Fibroblast of peridontal ligament (primary cell): ENCODE measurements around the gene MEFV.
"Not testable (repeated sequence)": the region's sequence is repeated elsewhere in the genome, so short reads cannot be mapped to it uniquely, and the experiment has no call there.

Source experiments
- DNase-seq: peaks from one replicate; pipeline ENCODE4 v3.0.0-alpha.2; 2010; ENCODE audit errors: extremely low read depth

The MEFV gene

DNA sequence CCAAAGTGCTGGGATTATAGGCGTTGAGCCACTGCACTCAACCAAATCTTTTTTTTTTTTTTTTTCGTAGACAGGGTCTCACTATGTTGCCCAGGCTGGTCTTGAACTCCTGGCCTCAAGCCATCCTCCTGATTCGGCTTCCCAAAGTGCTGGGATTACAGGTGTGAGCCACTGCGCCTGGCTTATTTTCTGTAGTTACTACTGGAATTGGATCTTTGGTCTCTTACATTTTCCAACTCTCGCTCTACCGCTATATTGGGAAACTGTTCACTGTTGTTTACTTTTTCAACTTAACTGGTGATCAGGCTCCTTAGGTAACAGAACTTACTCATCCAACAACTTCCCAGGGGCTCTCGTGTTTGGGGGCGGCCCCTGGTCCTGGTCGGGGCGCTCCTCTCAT is 35.6 kb downstream of the MEFV start:
- no peak for DNase-seq

DNA sequence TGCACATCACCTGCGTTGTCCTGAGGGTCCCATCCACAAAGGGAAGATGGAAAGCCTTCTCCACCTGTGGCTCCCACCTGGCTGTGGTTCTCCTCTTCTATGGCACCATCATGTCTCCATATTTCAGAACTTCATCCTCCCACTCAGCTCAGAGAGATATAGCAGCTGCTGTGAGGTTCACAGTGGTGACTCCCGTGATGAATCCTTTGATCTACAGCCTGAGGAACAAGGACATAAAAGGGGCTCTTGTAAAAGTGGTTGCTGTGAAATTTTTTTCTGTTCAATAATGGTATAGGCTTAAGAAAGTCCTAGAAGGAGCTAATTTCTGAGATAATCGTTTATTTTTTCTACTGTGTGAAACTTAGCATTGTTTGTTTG is 40.2 kb downstream of the MEFV start:
- no peak for DNase-seq

GRCh38 chr16:3215601-3216262 is 40.7 kb downstream of the MEFV start:
- no peak for DNase-seq

DNA sequence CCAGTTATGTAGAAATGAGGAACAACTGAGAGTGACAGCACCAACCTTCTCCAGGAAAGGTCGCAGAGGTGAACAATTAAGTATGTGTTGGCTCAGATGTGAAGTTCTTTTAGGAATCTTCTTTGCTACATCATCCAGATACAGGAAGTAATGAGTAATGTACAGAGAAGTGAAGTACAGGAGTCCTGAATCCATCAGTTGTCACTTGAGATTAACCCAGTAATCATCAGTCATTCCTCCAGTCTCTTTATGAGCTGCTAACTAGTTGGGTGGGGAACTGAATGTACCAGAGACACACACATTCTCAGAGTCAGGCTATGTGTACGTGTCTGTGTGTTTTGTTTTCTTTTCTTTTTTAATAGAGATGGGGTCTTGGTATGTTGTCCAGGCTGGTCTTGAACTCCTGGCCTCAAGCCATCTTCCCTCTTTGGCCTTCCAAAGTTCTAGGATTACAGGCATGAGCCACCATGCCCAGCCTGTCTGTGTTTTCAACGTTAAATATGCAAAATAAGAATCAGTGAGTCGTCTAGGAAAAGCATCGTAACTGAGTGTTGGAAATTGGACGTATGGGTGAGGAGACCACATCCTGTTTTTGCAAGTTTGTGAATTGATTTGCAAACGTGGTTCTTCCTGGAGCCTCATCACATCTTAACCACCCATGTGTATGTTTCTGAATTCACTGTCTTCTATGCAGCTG is 41.4 kb downstream of the MEFV start:
- DNase-seq: no peak

DNA sequence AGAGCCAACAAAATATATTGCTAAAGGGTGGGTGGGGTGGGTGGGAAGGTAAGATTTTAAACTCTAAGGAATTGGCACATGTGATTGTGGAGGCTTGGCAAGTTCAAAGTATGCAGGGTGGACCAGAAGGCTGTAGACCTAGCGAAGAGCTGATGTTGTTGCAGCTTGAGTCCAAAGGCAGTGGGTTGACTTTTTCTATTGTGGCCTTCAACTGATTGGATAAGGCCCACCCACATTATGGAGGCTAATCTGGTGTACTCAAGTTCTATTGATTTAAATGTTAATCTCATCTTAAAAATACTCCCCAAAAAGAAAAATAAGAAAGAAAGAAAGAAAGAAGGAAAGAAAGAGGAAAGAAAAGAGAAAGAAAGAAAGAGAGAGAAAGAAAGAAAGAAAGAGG is 43.9 kb downstream of the MEFV start:
- no peak for DNase-seq

DNA sequence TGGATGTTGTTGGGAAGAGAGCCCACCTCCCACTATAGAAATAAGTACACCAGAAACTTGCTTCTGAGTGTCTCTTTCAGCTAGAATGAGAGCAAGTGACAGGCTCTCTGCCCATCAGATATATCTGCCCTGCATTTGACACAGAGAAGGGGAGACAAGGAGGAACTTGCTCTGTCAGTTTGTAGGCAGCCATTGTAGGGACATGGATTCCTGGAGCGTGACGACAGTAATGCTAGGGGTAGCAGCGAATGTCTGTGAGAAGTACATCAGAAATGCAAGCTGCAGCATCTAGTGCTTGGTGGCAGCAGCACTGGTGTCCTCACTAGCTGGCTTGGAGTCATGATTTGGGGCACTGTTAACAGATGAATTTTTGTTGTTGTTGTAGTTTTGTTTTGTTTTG is 44.4 kb downstream of the MEFV start:
- no peak for DNase-seq

- DNase-seq: no peak
Measured at GRCh38 chr16:3207086-3207953, 49.1 kb downstream of the MEFV start.

DNA sequence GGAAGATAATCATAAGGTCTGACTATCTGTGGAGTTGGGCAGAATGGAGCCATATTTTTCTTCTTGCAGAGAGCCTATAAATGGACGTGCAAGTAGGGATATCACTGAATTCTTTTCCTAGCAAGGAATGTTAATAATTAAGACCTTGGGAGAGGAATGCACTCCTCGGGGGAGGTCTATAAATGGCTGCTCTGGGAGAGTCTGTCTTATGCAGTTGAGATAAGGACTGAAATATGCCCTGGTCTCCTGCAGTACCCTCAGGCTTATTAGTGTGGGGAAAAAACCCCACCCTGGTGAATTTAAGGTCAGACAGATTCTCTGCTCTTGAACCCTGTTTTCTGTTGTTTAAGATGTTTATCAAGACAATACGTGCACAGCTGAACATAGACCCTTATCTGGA is 50.5 kb downstream of the MEFV start:
- not testable (repeated sequence) for DNase-seq

GRCh38 chr16:3202903-3203539 is 53.4 kb downstream of the MEFV start:
- no peak for DNase-seq

DNA sequence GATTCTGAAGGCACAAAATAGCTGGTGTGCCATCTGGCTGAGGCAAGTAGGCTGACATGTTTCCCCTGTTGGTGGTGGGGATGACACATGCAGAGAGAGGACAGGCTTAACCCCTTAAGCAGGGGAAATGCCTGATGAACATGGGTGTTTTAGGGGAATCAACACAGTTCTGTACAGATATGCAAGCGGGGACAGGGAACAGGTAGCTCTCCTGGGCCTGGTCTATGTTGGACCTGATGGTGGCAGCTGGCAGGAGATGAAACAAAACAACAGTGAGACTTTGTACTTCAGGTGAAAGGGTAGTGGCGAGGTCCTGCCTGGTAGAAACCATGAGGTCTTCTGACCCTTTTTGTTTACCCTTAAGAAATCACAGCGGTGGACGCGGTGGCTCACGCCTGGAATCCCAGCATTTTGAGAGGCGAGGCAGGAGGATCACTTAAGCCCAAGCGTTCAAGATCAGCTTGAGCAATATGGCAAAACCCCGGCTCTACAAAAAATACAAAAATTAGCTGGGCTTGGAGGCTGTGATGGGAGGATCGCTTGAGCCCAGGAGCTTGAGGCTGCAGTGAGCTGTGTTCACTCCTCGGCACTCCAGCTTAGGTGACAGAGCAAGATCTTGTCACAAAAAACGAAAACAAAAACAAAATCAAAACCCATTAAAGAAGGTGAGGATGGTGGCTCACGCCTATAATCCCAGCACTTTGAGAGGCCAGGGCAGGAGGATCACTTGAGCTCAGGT is 57.9 kb downstream of the MEFV start:
- DNase-seq: no peak

- not testable (repeated sequence) for DNase-seq
Measured at GRCh38 chr16:3197694-3198333, 58.6 kb downstream of the MEFV start.

DNA sequence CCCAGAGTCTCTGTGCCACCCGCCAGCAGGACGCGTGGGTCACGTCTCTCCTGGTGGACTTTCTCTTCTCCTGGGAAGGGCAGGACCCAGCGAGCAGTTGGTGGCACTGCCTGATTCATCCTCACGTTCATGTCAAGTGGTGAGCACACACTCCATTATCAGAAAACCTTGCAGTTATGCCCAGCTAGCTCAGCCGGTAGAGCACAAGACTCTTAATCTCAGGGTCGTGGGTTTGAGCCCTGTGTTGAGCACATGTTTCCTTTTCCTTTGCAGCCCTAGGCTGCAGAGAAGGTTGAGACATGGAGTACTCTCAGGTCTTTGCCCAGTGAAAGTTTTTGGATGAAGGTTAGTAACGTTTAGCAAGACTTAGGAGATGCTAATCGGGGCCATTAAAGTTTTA is 60.5 kb downstream of the MEFV start:
- DNase-seq: no peak

DNA sequence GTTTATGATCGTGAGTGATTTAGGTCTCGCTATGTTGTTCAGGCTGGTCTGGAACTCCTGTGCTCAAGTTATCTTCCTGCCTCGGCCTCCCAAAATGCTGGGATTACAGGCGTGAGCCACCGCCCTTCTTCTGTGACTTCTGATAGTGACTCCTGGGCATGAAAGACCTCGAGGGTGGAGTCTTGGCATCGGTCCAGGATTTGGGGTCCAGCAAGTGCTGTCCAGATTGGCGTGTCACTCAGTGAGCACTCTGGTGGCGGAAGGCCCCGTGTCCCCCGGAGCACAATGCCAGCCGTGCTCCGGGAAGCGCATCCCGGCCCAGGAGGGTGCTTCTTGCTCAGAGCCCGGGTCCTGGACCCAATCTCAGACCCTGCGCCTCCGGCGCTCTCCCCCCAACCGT is 61.6 kb downstream of the MEFV start:
- DNase-seq: no peak

DNA sequence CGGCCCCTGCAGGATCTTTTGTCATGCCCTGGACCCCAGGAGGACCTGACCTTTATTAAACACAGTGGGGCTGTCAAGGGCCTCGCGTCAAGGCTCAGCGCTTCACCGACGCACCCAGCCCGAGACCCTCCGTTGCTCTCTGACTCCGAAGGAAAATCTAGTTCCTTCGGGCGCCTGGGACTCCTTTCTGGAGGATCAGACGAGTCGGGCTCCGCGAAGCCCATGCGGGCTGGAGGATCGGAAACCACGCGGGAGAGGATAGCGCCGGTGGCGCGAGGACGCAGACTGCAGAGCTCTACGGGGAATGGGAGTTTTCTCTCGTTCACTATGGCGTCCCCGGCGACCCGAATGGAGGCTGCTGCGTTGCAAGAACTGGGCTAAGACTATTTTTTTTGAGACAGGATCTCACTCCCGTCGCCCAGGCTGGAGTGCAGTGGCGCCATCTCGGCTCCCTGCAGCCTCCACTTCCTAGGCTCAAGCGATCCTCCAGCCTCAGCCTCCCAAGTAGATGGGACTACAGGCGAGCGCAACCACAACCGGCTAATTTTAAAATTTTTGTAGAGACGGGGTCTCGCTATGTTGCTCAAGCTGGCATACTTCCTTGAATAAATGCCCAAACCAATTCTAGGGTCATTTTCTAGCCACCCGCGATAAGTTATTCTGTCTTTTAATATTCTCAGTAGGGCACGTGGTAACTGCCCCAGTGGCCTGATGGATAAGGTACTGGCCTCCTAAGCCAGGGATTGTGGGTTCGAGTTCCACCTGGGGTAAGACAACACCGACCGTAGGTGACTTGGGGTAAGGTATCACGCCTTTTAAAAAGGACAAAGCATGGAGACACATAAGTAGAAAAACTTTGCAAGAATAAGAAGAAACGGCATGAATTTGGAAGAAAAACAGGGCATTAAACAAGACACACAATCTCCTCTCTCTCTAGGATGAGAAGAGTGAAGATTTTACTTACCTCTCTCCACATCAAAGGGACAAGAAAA is 62.9 kb downstream of the MEFV start:
- DNase-seq: no peak

- no peak for DNase-seq
Measured at GRCh38 chr16:3192476-3193019, 63.9 kb downstream of the MEFV start.
